ENCODE results near the gene MFSD1.

GRCh38 chr3:158863247-158863646 lies 61.4 kb downstream of the MFSD1 start:
- TF ChIP-seq REST (IDR thresholded peaks at IDR 0.05; ENCODE audit: insufficient read depth in 1 of 2, low read depth in 2 of 2, low read length in 2 of 2), result no peak
- no peak for TF ChIP-seq POLR2AphosphoS5 (IDR thresholded peaks at IDR 0.05; ENCODE audit: low read depth, low read length)
- no peak for TF ChIP-seq TAF1 (IDR thresholded peaks at IDR 0.05; ENCODE audit: borderline replicate concordance, insufficient read depth, low read length)
